GM23338 (cell line): Measurements from ENCODE around the gene PAK1.

ENCODE experiments used
- CREB1 ChIP-seq: fragments of 250-450 bp; sonication (Bioruptor Pico); IDR thresholded peaks from 2 replicates; pipeline ENCODE4 v1.5.0; 2020; ENCODE audit warnings: low read depth, mild to moderate bottlenecking, moderate library complexity
- CTCF ChIP-seq, 2 experiments: fragments of 200-600 bp in 1 of 2; sonication (generic) in 1 of 2; conservative IDR thresholded peaks; 2 replicates each; pipeline versions ENCODE4 v1.5.1 to v1.6.1; 2016 to 2017; ENCODE audit warnings: antibody characterized with exemption in 2 of 2, low read depth in 2 of 2, mild to moderate bottlenecking in 2 of 2, moderate library complexity in 1 of 2
- EZH2phosphoT487 ChIP-seq: fragments of 200-600 bp; sonication (generic); IDR thresholded peaks from one replicate; pipeline ENCODE4 v1.8.1; 2018; ENCODE audit warnings: antibody characterized with exemption; ENCODE audit not compliant: unreplicated experiment
- NANOG ChIP-seq: IDR thresholded peaks from 2 replicates; pipeline ENCODE4 v1.6.1; 2016; ENCODE audit warnings: antibody characterized with exemption, borderline replicate concordance
- POLR2AphosphoS5 ChIP-seq: IDR thresholded peaks from 2 replicates; pipeline ENCODE4 v1.6.1; 2016; ENCODE audit warnings: antibody characterized with exemption, low read depth

- TF ChIP-seq CTCF (conservative IDR thresholded peaks at IDR 0.05; ENCODE audit: low read depth in 2 of 2), result no peak
- TF ChIP-seq EZH2phosphoT487, result no peak
- TF ChIP-seq POLR2AphosphoS5, result no peak
- TF ChIP-seq CREB1 (CRISPR knock-in tag), result no peak
- no peak for TF ChIP-seq NANOG
These were observed 190.8 kb downstream of the PAK1 start for GRCh38 chr11:77283101-77283500.
